Right kidney (tissue), 1 donor: ENCODE data around the gene ANKRD44.

Source experiments
- DNase-seq: peaks from one replicate; pipeline ENCODE4 v3.0.0-alpha.2; 2016

Gene ANKRD44

DNA sequence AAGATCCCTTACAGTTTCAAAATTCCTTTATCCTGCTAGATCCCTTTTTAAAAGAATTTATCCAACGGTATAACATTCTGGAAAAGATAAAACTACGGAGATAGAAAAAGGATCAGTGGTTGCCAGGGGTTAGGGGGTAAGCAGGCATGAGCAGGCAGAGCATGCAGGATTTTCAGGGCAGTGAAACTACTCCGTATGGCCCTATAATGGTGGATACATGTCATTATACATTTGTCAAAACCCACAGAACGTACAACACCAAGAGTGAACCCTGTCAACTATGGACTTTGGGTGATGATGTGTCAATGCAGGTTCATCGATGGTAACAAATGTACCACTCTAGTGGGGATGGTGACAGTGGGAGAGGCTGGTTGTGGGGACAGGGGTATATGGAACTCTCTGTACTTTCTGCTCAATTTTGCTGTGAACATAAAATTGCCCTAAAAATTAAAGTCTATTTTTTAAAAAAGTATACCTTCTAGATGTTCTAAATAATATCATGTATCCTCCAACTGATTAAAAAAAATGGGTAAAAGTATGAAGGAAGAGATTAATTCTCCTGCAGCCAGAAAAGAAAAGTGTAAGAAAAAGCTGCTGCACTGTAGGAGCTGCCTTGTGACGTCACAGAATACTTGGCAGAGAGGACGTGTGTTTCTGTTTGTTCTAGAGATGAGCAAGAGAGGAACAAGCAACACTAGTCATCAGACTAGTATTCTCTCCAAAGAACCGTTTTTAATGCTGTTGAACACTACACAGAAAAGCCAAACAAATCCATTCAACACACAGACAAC is 23.6 kb downstream of the ANKRD44 start:
- DNase-seq: no peak

DNA sequence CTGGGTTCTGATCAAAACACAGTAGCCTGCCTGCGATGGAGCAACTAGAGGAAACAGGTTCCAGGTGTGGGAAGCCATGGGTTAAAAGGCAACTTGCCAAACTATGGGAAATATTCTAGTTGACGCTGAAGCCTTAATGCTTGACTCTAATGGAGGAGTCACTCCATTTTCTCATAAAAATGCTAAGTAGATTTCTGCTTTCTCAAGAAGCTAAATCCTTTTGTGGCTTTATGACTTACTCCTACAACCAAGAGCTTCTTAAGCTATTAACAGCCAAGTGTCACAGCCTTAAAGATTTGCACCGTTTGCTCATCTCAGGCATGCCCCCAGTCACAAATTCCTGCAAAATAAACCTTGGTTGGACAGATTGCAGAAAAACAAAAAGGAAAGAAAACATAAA is 25.2 kb downstream of the ANKRD44 start:
- no peak for DNase-seq

DNA sequence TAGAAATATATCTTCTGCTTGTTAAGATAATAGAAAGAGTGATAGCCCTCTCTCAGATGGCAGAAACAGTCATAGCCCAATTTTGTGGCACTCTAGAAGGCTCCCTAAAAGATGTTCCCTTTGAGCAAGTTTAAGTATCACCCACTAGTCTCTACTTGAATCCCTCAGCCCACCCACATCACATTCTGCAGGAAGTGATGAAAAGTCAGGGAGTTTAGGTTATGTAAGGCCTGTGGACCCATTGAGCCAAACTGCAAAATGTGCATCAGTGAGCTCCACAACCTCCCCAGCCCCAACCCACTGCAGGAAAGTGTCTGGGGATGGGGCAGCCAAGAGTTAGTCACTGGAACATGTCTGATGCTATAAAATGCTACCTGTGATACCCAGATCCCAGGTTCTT is 25.6 kb downstream of the ANKRD44 start:
- DNase-seq: no peak

DNA sequence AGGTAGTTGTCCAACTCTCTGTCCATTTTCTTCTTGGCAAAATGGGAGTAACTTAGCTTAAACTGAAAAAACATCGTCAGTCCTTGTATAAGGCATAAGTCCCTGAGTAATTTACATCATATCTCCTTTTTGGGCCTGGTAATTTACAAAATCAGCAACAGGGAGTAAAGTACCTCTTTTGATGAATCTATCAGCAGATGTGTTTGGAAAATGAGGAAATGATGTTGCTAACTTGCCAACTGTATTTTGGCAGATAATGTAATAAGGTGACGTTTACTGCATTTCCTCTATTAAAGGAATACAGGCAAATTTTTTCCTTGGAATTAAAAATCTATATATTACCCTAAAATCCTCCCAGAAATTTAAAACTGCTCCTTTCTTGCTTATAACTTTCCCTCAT is 29.2 kb downstream of the ANKRD44 start:
- no peak for DNase-seq

DNA sequence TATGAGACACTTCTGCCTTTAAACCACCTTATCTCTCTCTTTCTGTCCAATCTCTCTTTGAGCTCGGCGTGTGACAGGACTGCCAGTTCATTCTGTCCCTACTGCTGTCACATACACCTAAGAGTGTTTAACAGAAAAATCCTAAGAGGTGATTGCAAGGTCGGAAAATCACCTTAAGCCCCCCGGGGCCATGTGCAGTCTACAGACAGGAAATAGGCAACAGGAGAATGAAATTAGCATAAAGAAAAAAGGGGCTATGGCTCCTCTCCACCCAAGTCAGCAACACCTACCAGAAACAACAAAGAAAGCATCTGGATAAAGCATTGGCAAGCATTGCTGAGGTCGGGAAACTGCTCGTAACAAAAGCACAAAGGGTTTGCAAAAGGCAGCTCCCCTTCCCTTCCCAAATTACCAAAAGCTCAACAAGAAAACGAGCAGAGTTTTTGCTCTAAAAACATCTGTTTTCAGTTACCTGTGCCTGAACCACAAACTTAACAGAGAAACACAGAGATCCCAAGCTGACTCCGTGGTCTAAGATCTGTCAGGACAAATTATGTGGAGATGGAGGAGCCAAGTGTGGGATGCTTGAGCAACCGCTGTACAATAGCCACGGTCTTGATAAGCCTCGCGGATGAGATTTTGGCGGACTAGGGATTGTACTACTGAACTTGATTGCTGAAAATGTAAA is 30.4 kb downstream of the ANKRD44 start:
- DNase-seq: no peak

DNA sequence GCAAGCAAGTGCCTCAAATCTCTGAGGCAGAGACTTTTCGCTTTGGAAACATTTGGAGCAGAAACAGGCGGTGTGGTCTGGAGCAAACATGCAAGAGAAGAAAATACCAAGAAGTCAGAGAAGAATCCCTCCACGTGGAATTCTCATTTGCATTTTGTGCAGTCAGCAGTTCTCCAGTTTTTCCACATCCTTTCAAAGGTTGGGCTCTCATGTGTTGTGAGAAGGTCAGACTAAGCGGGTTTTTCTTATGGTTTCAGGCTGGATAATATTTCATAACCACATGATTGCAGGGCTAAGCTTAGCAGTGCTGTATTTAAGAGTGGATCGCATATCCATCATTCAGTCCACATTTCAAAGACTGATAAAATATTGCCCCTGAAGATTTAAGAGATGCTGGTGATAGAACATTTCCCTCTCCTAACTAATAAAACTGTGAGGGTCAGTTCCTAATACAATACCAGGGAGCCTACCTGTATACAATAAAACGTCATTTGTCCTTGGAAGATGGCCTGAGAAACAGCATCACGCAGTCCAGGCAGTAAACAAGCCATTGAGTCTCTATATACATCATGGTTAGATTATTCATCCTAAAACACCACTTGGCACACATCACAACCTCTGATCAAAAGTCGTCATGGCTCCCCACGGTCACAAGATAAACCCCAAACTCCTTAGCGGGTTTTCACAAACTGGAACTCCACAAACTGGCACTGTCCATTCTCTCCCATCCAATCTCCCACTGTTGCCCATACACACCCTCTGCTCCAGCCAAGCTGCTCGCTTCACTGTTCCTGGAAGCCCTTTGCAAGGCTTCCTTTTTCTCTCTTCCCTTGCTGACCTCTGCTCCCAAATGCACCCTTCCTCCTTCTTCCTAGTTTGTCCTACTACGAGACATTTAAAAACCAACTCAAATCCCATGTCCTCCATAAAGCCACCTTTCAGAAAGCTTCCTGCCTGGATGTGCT is 31.5 kb downstream of the ANKRD44 start:
- no peak for DNase-seq

DNA sequence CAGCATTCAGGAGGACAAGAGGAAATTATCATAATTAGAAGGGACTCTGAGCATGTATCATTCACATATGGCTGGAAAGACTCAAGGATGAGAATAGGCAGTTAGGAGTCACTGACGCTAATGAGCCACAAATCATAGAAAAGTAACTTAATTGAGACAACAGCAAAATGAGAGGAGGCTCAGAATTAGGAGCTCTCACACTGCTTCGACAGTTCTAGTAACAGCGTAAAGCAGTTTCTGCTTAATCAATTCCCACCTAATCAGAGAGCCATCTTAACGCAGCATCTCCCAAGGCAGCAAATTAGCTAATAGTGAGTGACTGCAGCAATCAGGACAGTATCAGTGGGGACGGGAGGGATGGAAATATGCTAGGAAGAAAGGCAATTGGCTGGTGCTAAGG is 32.8 kb downstream of the ANKRD44 start:
- no peak for DNase-seq

DNA sequence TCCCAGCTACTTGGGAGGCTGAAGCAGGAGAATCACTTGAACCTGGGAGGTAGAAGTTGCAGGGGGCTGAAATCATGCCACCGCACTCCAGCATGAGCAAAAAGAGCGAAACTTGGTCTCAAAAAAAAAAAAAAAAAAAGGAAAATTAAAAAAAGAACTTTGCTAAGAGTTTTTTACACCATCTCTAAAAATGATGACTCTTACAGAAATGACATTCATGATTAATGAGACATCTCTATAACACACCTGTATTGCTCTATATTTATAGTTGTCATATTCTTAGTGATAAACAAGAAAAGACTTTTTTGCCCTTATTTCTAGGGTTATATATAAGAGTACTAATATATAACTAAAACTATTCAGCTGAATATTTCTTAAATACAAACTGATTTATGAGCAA is 34.4 kb downstream of the ANKRD44 start:
- DNase-seq: no peak

DNA sequence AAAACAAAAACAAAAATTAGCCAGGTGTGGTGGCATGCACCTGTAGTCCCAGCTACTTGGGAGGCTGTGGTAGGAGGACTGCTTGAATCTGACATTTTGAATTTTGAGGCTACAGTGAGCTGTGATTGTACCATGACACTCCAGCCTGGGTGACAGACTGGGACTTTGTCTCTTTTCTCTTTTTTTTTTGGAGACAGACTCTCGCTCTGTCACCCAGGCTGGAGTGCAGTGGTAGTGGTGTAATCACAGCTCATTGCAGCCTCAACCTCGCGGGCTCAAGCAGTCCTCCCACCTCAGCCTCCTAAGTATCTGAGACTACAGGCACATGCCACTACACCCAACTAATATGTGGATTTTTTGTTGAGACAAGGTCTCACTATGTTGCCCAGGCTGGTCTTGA is 35.6 kb downstream of the ANKRD44 start:
- DNase-seq: no peak

DNA sequence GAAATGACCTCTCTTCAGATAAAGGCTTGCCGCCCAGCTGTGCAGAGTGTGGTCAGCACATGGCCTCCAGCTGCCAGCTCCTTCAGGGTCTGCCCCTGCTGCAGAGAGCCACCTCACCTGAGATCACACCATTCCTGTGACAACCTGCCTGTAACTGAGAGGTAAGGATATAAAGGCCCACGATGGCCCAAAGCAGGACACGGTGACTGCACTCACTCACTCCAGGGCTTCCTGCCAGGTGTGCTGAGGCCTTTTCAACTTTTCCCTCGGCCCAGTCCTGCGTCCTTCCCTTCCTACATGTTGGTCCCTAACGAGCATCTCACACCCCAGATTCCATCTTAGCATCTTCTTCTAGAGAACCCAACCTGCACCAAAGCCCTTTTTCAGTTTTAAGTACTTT is 36.2 kb downstream of the ANKRD44 start:
- no peak for DNase-seq

DNA sequence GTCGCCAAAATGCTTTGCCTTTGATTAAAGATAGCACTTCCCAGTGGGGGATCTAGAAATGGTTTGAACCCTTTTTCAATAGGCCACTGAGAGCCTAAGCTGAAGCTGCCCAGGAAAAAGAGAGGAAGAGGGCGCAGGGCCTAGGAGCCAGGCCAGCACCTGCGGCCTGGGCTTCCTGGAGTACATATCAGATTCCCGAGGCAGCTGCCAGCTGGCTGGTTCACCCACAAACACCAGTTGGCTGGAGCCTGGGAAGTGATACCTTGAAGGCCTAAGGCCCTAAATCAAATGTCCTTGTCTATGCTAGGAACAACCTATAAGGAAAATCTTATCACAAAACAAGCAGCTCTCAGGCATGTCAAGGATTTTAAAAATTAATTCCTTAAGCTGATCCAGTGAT is 37.1 kb downstream of the ANKRD44 start:
- peak; percentile 34 for DNase-seq

DNA sequence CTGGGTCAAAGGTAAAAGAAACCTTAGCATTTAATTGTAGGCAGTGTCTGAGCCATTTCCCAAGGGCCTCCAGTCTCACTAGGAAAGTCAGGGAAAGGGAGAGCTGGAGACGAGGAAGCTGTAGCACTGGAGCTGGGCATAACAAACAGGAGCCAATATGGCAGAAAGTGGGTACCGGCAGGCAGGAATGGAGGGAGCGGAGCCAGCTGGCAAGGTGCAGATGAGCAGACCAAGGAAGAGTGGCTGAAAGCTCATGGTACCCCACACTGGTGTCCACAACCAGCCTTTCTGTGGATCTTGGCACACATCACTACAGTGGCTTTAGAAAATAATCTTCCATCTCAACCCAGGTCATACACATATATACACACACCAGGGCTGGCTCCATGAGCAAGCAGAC is 40.0 kb downstream of the ANKRD44 start:
- DNase-seq: no peak

DNA sequence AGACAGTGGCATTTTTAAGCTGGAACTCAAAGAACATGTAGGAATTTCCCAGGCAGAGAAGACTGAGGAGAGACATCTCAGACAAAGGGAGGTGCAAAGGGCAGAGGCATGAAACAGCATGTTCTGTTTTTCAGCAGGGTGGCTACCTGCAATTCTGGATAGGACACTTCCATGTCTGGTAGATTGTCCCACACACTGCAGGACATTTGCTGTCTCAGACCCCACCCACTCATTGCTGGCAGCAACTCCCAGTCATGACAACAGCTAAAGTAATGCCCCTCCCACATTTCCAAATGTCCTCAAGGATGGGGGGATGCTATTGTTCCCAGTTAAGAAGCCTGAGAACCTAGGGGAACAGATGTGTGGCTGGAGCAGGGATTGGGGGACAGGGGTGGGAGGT is 40.8 kb downstream of the ANKRD44 start:
- DNase-seq: no peak

DNA sequence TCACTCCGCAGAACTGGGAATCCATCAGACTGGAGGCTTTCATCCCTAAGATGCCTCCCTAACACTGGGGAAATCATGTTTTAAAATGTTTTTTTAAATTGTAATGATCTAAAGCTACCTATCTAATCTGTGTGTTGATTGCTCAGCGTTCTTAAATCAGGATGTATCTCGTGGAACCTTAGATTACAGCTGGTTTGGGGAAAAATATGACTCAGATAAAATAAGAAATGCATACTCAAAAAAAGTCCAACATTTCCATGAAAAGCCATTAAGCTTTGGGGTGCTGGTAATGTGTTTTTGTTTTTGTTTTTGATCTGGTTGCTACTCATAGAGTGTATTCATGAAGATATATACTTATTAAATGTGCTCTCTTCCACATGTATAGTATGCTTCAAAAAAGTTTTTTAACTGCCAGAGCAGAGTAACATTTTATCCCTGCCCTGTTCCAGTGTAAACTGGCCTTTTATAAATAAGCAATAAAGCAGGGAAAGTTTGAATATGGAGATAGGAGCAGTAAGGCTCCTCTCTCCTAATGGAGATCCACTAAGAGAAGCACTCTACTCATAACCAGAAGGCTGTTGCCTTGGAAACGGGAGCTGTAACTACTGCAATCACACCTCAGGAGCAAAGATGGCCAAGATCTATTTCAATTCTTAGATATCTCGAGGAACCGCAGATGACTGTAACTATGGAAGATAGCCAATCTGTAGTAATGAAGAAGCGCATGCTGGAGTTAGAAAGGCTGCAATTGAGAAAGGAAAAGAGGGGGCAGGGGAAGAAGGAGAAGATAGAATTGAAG is 41.6 kb downstream of the ANKRD44 start:
- no peak for DNase-seq

DNA sequence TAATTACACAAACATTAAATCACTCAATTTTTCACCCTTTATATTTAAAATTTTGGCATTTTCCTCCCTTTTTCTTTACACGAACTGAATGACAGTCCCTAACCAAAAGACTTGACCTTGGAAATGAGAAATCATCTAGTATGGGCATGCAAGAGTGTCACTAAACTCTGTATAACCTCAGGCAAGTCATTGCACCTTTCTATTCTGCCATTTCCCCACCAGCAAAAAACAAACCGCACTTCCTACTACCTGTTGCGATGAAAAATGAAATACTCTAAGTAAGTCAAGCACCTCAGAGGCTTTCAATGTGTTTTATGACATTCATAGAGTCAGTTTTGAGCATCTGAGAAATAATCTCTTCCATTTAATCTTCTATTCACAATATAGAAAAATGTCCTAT is 44.1 kb downstream of the ANKRD44 start:
- no peak for DNase-seq

DNA sequence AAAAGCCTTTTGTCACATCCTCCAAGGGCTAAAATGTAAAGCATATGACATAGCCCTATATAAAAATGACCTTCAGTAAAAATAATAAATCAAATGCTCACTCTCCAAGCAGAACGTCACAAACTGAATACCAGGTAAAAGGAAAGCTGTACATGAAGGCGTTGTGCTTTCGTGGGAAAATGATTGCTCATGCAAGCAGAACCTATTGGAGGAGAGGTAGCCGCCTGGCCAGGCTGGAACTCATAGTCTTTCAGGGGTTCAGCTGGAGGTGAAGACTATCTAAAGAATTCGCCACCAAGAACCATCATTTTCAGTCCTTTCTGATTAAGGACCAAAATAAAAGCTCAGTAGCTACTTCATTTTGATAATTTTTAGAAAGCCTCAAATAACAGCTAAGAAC is 44.7 kb downstream of the ANKRD44 start:
- DNase-seq: no peak

DNA sequence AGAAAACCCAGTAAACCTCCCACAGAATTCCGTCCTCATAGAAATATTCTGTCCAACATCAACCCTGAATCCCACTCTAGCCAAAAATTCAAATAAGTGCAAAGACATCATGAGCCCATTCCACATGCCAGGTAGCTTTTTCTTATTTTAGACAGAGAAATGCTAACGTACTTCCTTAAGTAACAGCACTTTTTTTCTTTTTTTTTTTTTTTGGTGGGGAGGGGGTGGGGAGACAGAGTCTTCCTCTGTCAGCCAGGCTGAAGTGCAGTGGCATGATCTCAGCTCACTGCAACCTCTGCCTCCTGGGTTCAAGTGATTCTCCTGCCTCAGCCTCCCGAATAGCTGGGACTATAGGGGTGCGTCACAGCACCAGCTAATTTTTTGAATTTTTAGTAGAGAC is 45.5 kb downstream of the ANKRD44 start:
- DNase-seq: no peak

DNA sequence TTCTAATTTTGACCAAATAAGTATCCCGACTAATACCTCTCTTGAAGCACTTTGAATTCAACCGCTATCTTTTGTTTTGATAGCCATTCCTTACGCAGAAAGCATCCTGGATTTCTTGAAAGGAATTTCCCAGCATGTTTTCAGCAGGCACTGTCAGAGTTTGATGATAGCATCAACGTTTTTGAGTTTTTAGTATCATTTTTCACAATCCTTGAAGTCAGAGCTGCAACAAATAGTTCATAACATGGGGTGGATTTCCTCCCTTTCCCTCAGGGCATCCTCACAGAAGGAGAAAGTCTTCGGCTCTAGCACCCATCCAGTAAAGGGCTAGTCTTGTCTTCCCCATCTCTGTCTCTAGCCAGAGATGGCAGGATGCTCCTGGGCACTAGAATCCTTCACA is 46.2 kb downstream of the ANKRD44 start:
- DNase-seq: no peak

DNA sequence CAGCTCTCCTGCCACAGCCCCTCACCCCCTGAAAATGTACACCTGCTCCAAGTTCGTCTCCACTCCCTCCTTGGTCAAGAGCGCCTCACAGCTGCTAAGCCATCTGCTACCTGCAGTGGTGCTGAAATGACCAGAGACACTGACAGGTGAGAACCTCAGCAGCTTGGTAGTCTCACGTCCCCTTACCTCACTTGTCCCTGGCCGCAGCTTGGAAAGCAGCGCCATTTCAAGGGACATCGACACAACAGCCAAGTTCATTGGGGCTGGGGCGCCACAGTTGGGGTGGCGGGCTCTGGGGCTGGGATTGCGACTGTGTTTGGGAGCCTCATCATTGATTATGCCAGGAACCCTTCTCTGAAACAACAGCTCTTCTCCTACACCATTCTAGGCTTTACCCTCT is 47.5 kb downstream of the ANKRD44 start:
- DNase-seq: no peak

DNA sequence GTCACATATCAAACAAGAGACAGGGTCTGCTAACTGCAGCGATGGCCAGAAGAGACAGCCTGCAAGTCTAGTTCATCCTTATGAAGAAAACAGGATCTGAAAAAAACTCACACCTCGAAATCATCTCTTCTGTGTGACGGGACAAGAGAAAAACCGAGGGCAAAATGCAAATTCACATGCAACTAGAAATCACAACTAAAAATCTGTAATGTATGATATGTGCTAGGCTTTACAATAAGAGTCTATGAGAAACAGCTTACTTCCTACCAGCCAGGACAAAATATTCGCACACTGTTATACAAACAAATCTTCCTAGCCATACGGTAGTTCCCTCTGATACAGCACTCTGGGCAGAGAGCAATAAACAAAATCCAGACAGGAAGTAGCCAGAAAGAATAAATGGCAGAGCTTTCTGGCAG is 48.8 kb downstream of the ANKRD44 start:
- no peak for DNase-seq

DNA sequence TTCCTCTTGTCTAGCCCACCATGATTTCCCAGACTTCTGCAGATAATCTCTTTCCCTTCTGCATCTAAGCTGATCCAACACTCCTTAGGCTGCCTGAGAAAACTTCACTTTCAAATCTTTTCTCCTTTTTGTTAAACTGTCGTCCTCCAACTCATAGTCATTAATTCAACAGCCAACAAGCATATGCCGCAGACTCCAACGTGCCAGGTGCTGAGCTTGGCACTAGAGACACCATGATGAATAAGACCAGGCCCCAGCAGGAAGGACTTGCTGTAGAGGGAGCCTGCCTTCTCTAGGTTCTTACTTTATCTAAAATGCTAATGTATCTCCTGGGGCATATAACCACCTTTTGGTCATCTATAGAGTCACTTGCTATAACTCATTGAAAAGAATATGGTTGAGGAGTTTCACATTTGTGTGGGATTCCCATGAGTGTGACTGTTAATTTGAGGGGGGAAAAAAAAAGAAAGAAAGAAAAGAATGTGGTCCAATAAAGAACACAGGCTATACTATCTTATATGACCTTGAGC is 51.0 kb downstream of the ANKRD44 start:
- DNase-seq: no peak

DNA sequence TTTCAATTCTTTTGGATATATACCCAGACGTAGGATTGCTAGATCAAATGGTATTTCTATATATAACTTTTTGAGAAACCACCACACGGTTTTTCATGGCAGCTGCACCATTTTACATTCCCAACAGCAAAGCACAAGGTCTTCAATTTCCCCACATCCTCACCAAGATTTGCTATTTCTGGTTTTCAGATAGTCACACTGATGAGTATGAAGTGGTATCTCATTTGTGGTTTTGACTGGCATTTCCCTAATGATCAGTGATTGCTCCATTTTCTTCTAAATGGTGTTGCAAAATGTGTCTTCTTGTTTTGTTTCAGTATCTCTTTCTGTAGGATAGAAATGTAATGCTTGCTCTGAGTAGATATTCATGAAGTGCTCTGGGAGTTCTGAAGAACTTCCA is 52.0 kb downstream of the ANKRD44 start:
- no peak for DNase-seq
